Nephron progenitor cell (in vitro differentiated cells): ENCODE results near the gene CENPP.

Experiments
- DNase-seq: peaks from one replicate; pipeline ENCODE4 v3.0.0; 2021
- H3K27ac Mint-ChIP-seq: 2 replicates; pipeline ENCODE4 v1.8.0; 2021; ENCODE audit warnings: mild to moderate bottlenecking, moderate library complexity, mixed read lengths
- H3K27me3 Mint-ChIP-seq: 2 replicates; pipeline ENCODE4 v1.8.0; 2021; ENCODE audit warnings: mild to moderate bottlenecking, low read depth, mixed read lengths; ENCODE audit not compliant: poor library complexity
- H3K36me3 Mint-ChIP-seq: 2 replicates; pipeline ENCODE4 v1.8.0; 2021; ENCODE audit warnings: low read depth, mixed read lengths
- H3K4me1 Mint-ChIP-seq: 2 replicates; pipeline ENCODE4 v1.8.0; 2021; ENCODE audit warnings: mixed read lengths
- H3K4me3 Mint-ChIP-seq: 2 replicates; pipeline ENCODE4 v1.8.0; 2021; ENCODE audit warnings: mild to moderate bottlenecking, moderate library complexity, mixed read lengths
- H3K9me3 Mint-ChIP-seq: 2 replicates; pipeline ENCODE4 v1.8.0; 2021; ENCODE audit warnings: mild to moderate bottlenecking, moderate library complexity, mixed read lengths
- TF ChIP-seq, protein P1 (sequence below): fragments of 200-600 bp; sonication (generic); IDR thresholded peaks from 2 replicates; pipeline ENCODE4 v1.5.0; 2021; ENCODE audit warnings: antibody characterized with exemption

The CENPP gene

GRCh38 chr9:92509050-92509449 is 183.3 kb downstream of the CENPP start:
- H3K4me1 Mint-ChIP-seq, result no peaks in the 10 kb centered on the region
- H3K27ac Mint-ChIP-seq, result no peak overlapping the region
- TF ChIP-seq, protein P1, sequence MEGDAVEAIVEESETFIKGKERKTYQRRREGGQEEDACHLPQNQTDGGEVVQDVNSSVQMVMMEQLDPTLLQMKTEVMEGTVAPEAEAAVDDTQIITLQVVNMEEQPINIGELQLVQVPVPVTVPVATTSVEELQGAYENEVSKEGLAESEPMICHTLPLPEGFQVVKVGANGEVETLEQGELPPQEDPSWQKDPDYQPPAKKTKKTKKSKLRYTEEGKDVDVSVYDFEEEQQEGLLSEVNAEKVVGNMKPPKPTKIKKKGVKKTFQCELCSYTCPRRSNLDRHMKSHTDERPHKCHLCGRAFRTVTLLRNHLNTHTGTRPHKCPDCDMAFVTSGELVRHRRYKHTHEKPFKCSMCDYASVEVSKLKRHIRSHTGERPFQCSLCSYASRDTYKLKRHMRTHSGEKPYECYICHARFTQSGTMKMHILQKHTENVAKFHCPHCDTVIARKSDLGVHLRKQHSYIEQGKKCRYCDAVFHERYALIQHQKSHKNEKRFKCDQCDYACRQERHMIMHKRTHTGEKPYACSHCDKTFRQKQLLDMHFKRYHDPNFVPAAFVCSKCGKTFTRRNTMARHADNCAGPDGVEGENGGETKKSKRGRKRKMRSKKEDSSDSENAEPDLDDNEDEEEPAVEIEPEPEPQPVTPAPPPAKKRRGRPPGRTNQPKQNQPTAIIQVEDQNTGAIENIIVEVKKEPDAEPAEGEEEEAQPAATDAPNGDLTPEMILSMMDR, result no peak
- no peaks in the 10 kb centered on the region for H3K9me3 Mint-ChIP-seq
- no peak overlapping the region for H3K4me3 Mint-ChIP-seq
- no peaks in the 10 kb centered on the region for H3K36me3 Mint-ChIP-seq
- H3K27me3 Mint-ChIP-seq, result no peaks in the 10 kb centered on the region
- no peak for DNase-seq

GRCh38 chr9:92510747-92511146 is 185.0 kb downstream of the CENPP start:
- TF ChIP-seq, protein P1, result no peak
- no peaks in the 10 kb centered on the region for H3K27me3 Mint-ChIP-seq
- H3K36me3 Mint-ChIP-seq, result no peaks in the 10 kb centered on the region
- no peak for DNase-seq
- no peaks in the 10 kb centered on the region for H3K9me3 Mint-ChIP-seq
- H3K27ac Mint-ChIP-seq, result no peak overlapping the region
- no peak overlapping the region for H3K4me3 Mint-ChIP-seq
- H3K4me1 Mint-ChIP-seq, result no peaks in the 10 kb centered on the region

GRCh38 chr9:92512622-92513021 is 186.9 kb downstream of the CENPP start:
- Mint-ChIP-seq H3K36me3 (no peaks in the 10 kb centered on the region), H3K27me3 (no peaks in the 10 kb centered on the region), H3K4me3 (no peak overlapping the region), H3K4me1 (no peaks in the 10 kb centered on the region), H3K9me3 (no peaks in the 10 kb centered on the region), H3K27ac (no peak overlapping the region)
- TF ChIP-seq, protein P1, result no peak
- DNase-seq, result no peak

DNA sequence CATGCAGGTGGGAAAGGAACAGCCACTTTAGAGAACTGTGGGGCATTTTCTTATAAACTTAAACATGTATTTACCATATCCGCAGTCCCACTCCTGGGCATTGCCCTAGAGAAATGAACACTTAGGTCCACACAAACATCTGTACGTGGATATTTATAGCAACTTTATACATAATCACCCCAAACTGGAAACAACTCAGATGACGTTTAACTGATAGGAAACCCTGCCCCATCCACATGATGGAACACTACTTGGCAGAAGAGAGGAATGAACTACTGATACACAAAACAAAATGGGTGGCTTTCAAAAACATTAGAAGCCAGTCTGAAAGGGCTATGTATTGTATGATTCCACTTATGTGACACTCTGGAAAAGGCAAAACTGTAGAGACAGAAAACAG is 187.6 kb downstream of the CENPP start:
- Mint-ChIP-seq H3K4me3 (no peak overlapping the region), H3K4me1 (no peaks in the 10 kb centered on the region), H3K9me3 (no peaks in the 10 kb centered on the region), H3K27me3 (no peaks in the 10 kb centered on the region), H3K36me3 (no peaks in the 10 kb centered on the region), H3K27ac (peak overlapping the region; percentile 34)
- no peak for DNase-seq
- TF ChIP-seq, protein P1, result no peak

- Mint-ChIP-seq H3K4me3 (no peak overlapping the region), H3K4me1 (no peaks in the 10 kb centered on the region)
- TF ChIP-seq, protein P1, result no peak
These were observed 188.9 kb downstream of the CENPP start for GRCh38 chr9:92514635-92515034.

GRCh38 chr9:92516521-92516920 is 190.8 kb downstream of the CENPP start:
- no peak for DNase-seq
- Mint-ChIP-seq H3K4me1 (no peaks in the 10 kb centered on the region), H3K9me3 (no peaks in the 10 kb centered on the region), H3K27me3 (no peaks in the 10 kb centered on the region), H3K36me3 (no peaks in the 10 kb centered on the region), H3K27ac (no peak overlapping the region), H3K4me3 (no peak overlapping the region)
- TF ChIP-seq, protein P1, result no peak

More at GRCh38 chr9:92514635-92515034, 188.9 kb downstream of the CENPP start:
- Mint-ChIP-seq H3K27me3 (no peaks in the 10 kb centered on the region), H3K27ac (no peak overlapping the region), H3K36me3 (no peaks in the 10 kb centered on the region), H3K9me3 (no peaks in the 10 kb centered on the region)
- DNase-seq, result no peak
